Esophagus (tissue), 2 donors: ENCODE results near the gene ARV1. TPM values are rescaled to one million over a fixed set of nuclear protein-coding genes. Genes with fewer than 3 reads are reported as not detected.

ENCODE experiments used
- H3K27ac ChIP-seq, 2 donors: one replicate each; pipeline ENCODE4 v1.5.1; 2013; ENCODE audit warnings: low read depth in 2 of 2, mild to moderate bottlenecking in 2 of 2, inconsistent platforms in 1 of 2, low read length in 1 of 2, moderate library complexity in 1 of 2
- H3K27me3 ChIP-seq, 2 donors: one replicate each; pipeline ENCODE4 v1.6.1; 2013; ENCODE audit warnings: low read length in 2 of 2, control low read depth in 1 of 2, mild to moderate bottlenecking in 1 of 2; ENCODE audit not compliant: insufficient read depth in 2 of 2, control insufficient read depth in 1 of 2
- H3K36me3 ChIP-seq, 2 donors: one replicate each; pipeline ENCODE4 v1.6.1; 2013; ENCODE audit warnings: low read length in 1 of 2; ENCODE audit not compliant: control insufficient read depth in 2 of 2, insufficient read depth in 2 of 2
- H3K4me1 ChIP-seq, 2 donors: one replicate each; pipeline ENCODE4 v1.6.1; 2013; ENCODE audit warnings: low read length in 1 of 2; ENCODE audit not compliant: control insufficient read depth in 2 of 2, insufficient read depth in 2 of 2
- H3K4me3 ChIP-seq, 2 donors: one replicate each; pipeline ENCODE4 v1.5.1; 2013; ENCODE audit warnings: low read length in 2 of 2, mild to moderate bottlenecking in 2 of 2, low read depth in 1 of 2, moderate library complexity in 1 of 2
- H3K9me3 ChIP-seq, 2 donors: one replicate each; pipeline ENCODE4 v1.6.1; 2013; ENCODE audit warnings: mild to moderate bottlenecking in 2 of 2, low read depth in 1 of 2, low read length in 1 of 2, moderate library complexity in 1 of 2; ENCODE audit not compliant: control insufficient read depth in 2 of 2, insufficient read depth in 1 of 2
- WGBS, 2 donors: extraction: QIAGEN DNeasy Blood & Tissue Kit; methylation state at CpG; one replicate each; pipeline ENCODE4 v1.1.7; 2013; 5-methylcytosine and 5-hydroxymethylcytosine counted together
- polyA plus RNA-seq, 2 donors: library from polyadenylated mRNA; stranded (reverse); fragments of 200-250 nt; gene quantifications; one replicate each; pipeline ENCODE4 v1.2.3, GENCODE V29; 2013
- donor health status: healthy with polysubstance abuse.
- donor health status: Bipolar disorder and iron deficiency.

Gene ARV1
- polyA plus RNA-seq, 2 donors = 21.0 to 38.3 TPM

DNA sequence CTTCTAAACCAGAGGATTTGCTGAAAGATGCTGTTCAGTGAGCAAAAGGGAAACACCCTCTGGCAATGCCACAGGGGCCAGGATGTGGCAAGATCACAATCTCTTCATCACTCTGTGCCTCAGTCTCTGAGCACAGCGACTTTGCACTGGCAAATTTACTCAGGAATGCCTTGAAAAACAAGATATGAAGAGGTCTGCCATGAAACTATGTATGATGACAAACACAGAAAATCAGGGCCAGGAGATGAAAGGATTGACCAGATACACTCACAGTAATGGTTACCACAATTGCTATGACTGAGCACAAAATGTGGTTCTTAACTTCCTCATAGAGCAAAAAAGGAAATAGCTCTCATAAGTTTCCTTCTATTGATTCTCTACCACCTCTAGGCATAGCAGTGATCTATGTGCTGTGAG, 6.0 kb upstream of the ARV1 start:
- Histone ChIP-seq H3K9me3 (no peaks in the 10 kb centered on the region), H3K36me3 (peaks cover 0 to 6% of the 10 kb centered on the region in 2 donors), H3K4me1 (no peaks in the 10 kb centered on the region), H3K4me3 (no peak overlapping the region), H3K27me3 (no peaks in the 10 kb centered on the region), H3K27ac (no peak overlapping the region)
- WGBS, 2 donors = 70 to 78% methylated on average over 1 of the region's 1 CpG

DNA sequence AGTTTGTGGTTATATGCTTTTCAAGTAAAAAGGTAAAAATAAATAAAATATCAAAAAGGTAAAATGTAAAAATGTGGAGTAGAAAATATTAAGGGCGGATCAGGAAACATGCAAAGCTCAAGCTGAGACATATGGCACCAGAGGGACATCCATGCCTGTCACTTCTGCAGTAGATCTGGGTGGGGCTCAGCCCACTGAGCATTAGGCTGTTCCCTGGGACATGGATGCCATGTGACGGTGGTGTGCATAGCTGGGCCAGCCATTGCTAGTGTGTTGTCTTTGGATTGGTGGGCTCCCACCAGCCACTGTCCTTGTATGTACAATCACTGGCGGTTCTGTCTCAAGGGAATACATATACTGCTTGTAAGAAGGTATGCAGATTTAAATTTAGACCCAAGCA, 3.3 kb upstream of the ARV1 start:
- Histone ChIP-seq H3K4me3 (no peak overlapping the region), H3K27ac (no peak overlapping the region), H3K27me3 (no peaks in the 10 kb centered on the region), H3K9me3 (no peaks in the 10 kb centered on the region), H3K4me1 (no peaks in the 10 kb centered on the region), H3K36me3 (peaks cover 0 to 6% of the 10 kb centered on the region in 2 donors)
- 89 to 93% methylated on average over 3 of the region's 3 CpGs for WGBS, 2 donors

DNA sequence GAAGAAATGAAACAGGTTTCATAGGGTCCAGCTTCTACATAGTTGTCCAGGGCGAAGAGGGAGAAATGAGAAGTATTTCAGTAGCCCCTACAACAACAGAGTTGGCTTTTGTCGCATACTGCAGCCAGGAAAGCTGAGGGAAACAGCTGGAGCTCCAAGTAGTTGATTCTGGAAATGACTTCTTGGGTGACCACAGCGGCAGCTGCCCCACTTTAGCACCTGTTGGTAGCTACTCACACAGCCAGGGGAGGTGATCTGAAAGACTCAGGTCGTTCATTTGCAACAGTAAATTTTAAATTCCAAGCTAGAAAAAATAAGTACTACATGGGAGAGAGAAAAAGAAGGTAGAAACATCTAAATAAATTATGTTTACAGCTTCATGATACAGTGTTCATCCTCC, 2.5 kb upstream of the ARV1 start:
- no peak overlapping the region for H3K27ac ChIP-seq
- H3K36me3 ChIP-seq = peaks cover 0 to 6% of the 10 kb centered on the region in 2 donors
- H3K9me3 ChIP-seq = no peaks in the 10 kb centered on the region
- WGBS, 2 donors = 90 to 92% methylated on average over 4 of the region's 4 CpGs
- no peaks in the 10 kb centered on the region for H3K27me3 ChIP-seq
- no peak overlapping the region for H3K4me3 ChIP-seq
- no peaks in the 10 kb centered on the region for H3K4me1 ChIP-seq

DNA sequence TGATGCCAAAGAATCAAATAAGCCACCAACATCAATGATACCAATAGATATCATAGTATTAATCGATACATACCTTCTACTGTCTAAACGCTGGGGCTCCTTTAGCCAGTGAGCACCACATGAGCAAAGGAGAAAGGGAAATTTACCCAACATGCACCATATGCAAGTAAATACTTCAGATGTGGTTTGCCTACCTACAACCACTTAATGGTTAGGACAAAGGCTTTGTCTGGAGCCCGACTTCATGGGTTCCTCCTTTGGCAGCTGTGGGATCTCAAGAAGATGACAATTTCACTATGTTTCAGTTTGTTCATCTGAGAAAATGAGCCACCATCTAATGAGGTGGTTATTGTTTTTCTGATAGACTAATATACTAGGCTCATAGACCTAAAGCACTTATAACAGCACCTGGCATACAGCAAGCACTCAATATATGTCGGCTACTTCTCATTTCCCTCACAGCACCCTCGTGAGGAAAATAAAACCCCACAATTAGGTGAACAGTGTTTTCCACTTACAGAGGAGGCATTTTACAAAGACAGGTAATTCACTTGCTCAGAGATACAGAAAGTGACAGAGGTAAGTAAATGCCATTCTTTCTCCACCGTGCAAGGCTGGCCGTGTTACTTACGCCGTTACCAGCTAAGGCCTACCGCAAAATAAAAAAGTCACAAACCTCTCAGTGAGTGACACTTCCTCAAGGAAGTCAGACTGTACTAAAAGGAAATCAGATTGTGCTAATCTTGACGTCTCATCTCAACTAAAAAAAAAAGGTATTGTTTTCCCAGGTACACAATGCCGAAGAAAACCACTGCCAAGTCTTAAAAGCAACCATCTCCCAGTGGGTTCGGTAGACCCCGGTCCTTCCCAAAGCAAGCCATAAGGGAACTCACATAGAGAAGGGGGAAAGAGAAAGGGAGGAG, 1.8 kb upstream of the ARV1 start:
- peaks cover 0 to 6% of the 10 kb centered on the region in 2 donors for H3K36me3 ChIP-seq
- WGBS, 2 donors = 57 to 58% methylated on average over 14 of the region's 14 CpGs
- H3K9me3 ChIP-seq = no peaks in the 10 kb centered on the region
- H3K4me1 ChIP-seq = no peaks in the 10 kb centered on the region
- H3K27me3 ChIP-seq = no peaks in the 10 kb centered on the region
- H3K4me3 ChIP-seq = peak overlapping the region in 1 of 2 donors; percentile 98
- H3K27ac ChIP-seq = peak overlapping the region; percentile 21 to 29

DNA sequence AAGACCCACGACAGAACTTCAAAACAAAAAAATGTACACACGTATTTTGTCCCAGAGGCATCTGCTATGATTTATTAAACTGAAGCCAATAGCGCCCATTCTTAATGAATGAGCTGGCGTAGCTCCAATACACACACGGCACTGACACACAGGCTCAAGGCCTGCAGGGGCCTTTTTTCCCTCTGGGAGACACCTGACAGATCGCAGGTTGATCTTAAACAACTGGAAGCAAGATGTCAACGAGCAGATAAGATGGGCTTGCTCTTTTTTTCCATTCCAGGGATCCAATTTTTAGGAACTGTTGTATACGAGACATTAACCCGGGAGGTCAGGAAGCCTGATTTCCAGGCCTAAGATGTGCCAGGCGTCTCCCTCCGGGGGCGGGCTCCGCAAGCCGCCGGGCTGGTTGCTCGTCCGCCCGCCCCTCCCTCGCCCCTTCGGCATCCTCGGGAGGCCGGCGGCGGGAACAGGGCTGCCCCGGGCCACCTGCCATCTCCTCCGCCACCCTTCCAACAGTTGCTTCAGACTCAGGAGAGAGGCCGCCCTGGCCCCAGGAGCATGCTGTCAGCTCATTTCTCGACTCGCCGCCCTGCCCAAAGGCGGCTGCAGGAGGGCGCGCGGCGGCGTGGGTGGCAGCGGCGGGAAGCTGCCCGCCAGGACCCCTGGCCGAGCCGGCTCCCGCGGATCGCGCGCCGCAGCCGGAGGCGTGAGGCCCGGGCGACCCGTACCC, 968 bp upstream of the ARV1 start:
- H3K27me3 ChIP-seq = no peaks in the 10 kb centered on the region
- H3K4me3 ChIP-seq = peak overlapping the region; percentile 87 to 98
- peaks cover 0 to 6% of the 10 kb centered on the region in 2 donors for H3K36me3 ChIP-seq
- H3K4me1 ChIP-seq = no peaks in the 10 kb centered on the region
- 1% methylated on average over 51 to 52 of the region's 52 CpGs for WGBS, 2 donors
- no peaks in the 10 kb centered on the region for H3K9me3 ChIP-seq
- H3K27ac ChIP-seq = peak overlapping the region; percentile 62 to 70

DNA sequence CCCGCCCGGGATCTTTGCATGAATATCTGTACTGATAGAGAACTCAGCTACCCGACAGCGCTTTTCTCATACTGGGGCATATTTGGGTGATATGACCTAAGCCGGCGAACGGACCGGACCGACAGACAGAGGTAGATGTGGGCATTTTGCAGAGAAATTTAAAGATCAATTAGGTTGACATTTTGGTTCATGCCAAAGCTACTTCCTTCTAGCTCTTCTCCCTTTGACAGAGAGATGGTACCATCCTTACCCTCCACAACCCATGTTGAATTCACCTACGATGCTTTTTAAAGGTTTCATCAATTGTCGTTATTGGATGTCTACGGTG, 459 bp downstream of the ARV1 start:
- Histone ChIP-seq H3K27me3 (no peaks in the 10 kb centered on the region), H3K9me3 (no peaks in the 10 kb centered on the region), H3K4me3 (peak overlapping the region; percentile 87 to 98), H3K36me3 (peaks cover 0 to 6% of the 10 kb centered on the region in 2 donors), H3K4me1 (no peaks in the 10 kb centered on the region), H3K27ac (peak overlapping the region; percentile 55 to 88)
- WGBS, 2 donors = 4 to 5% methylated on average over 12 of the region's 12 CpGs

DNA sequence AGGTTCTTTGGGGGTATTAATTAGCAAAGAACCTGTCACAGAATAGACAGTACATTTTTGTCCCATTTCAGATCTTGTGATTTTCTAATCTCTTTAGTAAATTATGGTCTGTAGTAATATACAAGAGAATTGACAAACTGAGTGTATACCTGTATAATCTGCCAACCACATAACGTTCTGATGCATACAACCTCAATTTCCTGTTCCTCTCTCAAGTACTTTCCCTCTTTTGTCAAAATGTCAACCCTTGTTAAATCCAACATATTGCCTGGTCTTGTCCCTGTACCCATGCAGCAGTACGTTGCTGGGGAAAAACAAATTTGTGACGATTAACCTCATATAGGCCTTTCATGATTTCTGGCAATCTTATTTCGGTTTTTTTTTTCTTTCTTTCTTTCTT, 1.1 kb downstream of the ARV1 start:
- no peaks in the 10 kb centered on the region for H3K27me3 ChIP-seq
- H3K9me3 ChIP-seq = no peaks in the 10 kb centered on the region
- peaks cover 0 to 6% of the 10 kb centered on the region in 2 donors for H3K36me3 ChIP-seq
- H3K27ac ChIP-seq = no peak overlapping the region
- WGBS, 2 donors = 43 to 51% methylated on average over 4 of the region's 4 CpGs
- peak overlapping the region in 1 of 2 donors; percentile 98 for H3K4me3 ChIP-seq
- H3K4me1 ChIP-seq = no peaks in the 10 kb centered on the region

DNA sequence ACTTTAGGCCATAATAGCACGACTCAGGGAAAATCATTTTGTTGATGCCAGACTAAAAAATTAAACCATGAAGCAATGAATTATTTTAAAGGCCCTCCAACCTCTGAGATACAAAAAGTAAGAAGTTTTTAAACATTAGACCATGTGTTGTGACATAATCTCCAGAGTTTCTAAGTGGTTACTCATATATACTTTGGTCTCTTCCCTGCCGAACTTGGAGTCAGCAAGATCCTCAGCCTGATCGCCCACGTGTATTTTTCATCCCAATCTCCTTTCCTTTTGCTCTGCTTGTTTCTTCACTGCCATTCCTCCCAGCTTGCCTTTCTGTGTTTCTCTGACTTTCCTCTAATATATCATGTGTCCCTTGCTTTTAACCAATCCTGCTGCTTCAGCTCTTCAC, 3.8 kb downstream of the ARV1 start:
- Histone ChIP-seq H3K27me3 (no peaks in the 10 kb centered on the region), H3K9me3 (no peaks in the 10 kb centered on the region), H3K27ac (no peak overlapping the region), H3K4me3 (no peak overlapping the region), H3K36me3 (peaks cover 0 to 3% of the 10 kb centered on the region in 2 donors), H3K4me1 (no peaks in the 10 kb centered on the region)
- 78 to 82% methylated on average over 4 of the region's 4 CpGs for whole genome bisulfite sequencing, 2 donors

DNA sequence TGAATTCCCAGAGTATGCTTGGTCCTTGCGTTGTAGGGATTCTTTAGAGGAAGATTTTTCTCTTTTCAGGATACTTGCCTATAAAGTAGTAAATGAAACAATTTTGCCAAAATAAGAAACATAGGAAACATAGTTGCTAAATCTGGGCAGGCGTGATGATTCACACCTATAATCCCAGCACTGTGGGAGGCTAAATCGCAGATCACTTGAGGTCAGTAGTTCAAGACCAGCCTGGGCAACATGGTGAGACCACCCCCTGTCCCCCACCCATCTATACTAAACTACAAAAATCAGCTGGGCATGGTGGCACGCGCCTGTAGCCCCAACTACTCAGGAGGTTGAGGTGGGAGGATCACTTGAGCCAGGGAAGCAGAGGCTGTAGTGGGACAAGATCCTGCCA, 4.9 kb downstream of the ARV1 start:
- Histone ChIP-seq H3K27ac (no peak overlapping the region), H3K9me3 (no peaks in the 10 kb centered on the region), H3K4me3 (no peak overlapping the region), H3K4me1 (no peaks in the 10 kb centered on the region), H3K36me3 (peaks cover 0 to 3% of the 10 kb centered on the region in 2 donors), H3K27me3 (no peaks in the 10 kb centered on the region)
- WGBS, 2 donors = 88 to 91% methylated on average over 5 of the region's 5 CpGs
